ENCODE data around the gene ATAD2B.

ATAD2B gene

GRCh38 chr2:23836971-23837565 lies 89.9 kb downstream of the ATAD2B start:
- H4K91ac ChIP-seq (ENCODE audit: low read depth, low read length, poor library complexity) = no peak overlapping the region
- no peak overlapping the region for H3K4ac ChIP-seq (ENCODE audit: low read length)
- H3K27ac ChIP-seq (replicated peaks; ENCODE audit: low read length) = no peak overlapping the region
- no peak overlapping the region for H2AK5ac ChIP-seq (ENCODE audit: low read depth, low read length)
- no peak overlapping the region for H3K4me2 ChIP-seq (ENCODE audit: insufficient read depth, low read length, poor library complexity, severe bottlenecking)
- H3K27me3 ChIP-seq (ENCODE audit: control insufficient read depth in 3 of 3, insufficient read depth in 3 of 3, low read depth in 1 of 3, low read length in 3 of 3) = no peaks in the 10 kb centered on the region
- peaks cover 11 to 42% of the 10 kb centered on the region in 2 donors for H3K9me3 ChIP-seq (replicated peaks in 1 of 2; ENCODE audit: control insufficient read depth in 2 of 2, insufficient read depth in 1 of 2, low read depth in 1 of 2, low read length in 2 of 2)
- H3K14ac ChIP-seq (ENCODE audit: low read length) = no peak overlapping the region
- WGBS, 2 donors (ENCODE audit: extremely low coverage in 2 of 2, insufficient read length in 2 of 2, insufficient replicate concordance in 1 of 2) = no CpG with 5 or more reads among the region's 9 CpGs
- no peak overlapping the region for H3K9ac ChIP-seq (ENCODE audit: low read depth, low read length, poor library complexity)
- DNase-seq (ENCODE audit: low spot score) = no peak
- no peak overlapping the region for H2BK120ac ChIP-seq (ENCODE audit: low read depth, low read length)
- no peak overlapping the region for H2BK12ac ChIP-seq (ENCODE audit: low read length)
- peak overlapping the region in 1 of 2 donors; percentile 58 for H3K4me3 ChIP-seq (ENCODE audit: low read length in 2 of 2)
- H4K8ac ChIP-seq (ENCODE audit: low read depth, low read length) = no peak overlapping the region
- H3K18ac ChIP-seq (ENCODE audit: low read length) = no peak overlapping the region
- H2AFZ ChIP-seq (ENCODE audit: low read length) = no peak overlapping the region
- no peak overlapping the region for H2BK5ac ChIP-seq (ENCODE audit: low read length)
- no peaks in the 10 kb centered on the region for H3K4me1 ChIP-seq (ENCODE audit: control insufficient read depth in 2 of 2, insufficient read depth in 1 of 2, low read depth in 1 of 2, low read length in 2 of 2)
- H2BK15ac ChIP-seq (ENCODE audit: low read length) = no peak overlapping the region
- peak overlapping the region; percentile 85 for H3K23ac ChIP-seq (ENCODE audit: low read depth, low read length, poor library complexity)
- peaks cover 6% of the 10 kb centered on the region for H3K79me1 ChIP-seq (ENCODE audit: low read depth, low read length)
- H3K36me3 ChIP-seq (replicated peaks in 1 of 2; ENCODE audit: control insufficient read depth in 2 of 2, insufficient read depth in 2 of 2, low read length in 2 of 2) = peaks cover 11 to 43% of the 10 kb centered on the region in 2 donors

GRCh38 chr2:23836505-23836904 lies 90.4 kb downstream of the ATAD2B start:
- Histone ChIP-seq H3K36me3 (replicated peaks in 1 of 2; ENCODE audit: control insufficient read depth in 2 of 2, insufficient read depth in 2 of 2, low read length in 2 of 2) (peaks cover 11 to 43% of the 10 kb centered on the region in 2 donors), H2AK5ac (ENCODE audit: low read depth, low read length) (no peak overlapping the region), H3K9me3 (replicated peaks in 1 of 2; ENCODE audit: control insufficient read depth in 2 of 2, insufficient read depth in 1 of 2, low read depth in 1 of 2, low read length in 2 of 2) (peaks cover 11 to 42% of the 10 kb centered on the region in 2 donors), H2AFZ (ENCODE audit: low read length) (no peak overlapping the region), H2BK5ac (ENCODE audit: low read length) (no peak overlapping the region), H2BK120ac (ENCODE audit: low read depth, low read length) (no peak overlapping the region), H3K23ac (ENCODE audit: low read depth, low read length, poor library complexity) (no peak overlapping the region), H3K27ac (replicated peaks; ENCODE audit: low read length) (no peak overlapping the region), H4K8ac (ENCODE audit: low read depth, low read length) (no peak overlapping the region), H3K18ac (ENCODE audit: low read length) (no peak overlapping the region), H3K27me3 (ENCODE audit: control insufficient read depth in 3 of 3, insufficient read depth in 3 of 3, low read depth in 1 of 3, low read length in 3 of 3) (no peaks in the 10 kb centered on the region), H4K91ac (ENCODE audit: low read depth, low read length, poor library complexity) (no peak overlapping the region), H2BK12ac (ENCODE audit: low read length) (no peak overlapping the region), H3K9ac (ENCODE audit: low read depth, low read length, poor library complexity) (no peak overlapping the region), H3K4ac (ENCODE audit: low read length) (no peak overlapping the region), H3K14ac (ENCODE audit: low read length) (no peak overlapping the region), H3K4me3 (ENCODE audit: low read length in 2 of 2) (no peak overlapping the region), H2BK15ac (ENCODE audit: low read length) (no peak overlapping the region), H3K4me2 (ENCODE audit: insufficient read depth, low read length, poor library complexity, severe bottlenecking) (no peak overlapping the region), H3K79me1 (ENCODE audit: low read depth, low read length) (peaks cover 6% of the 10 kb centered on the region), H3K4me1 (ENCODE audit: control insufficient read depth in 2 of 2, insufficient read depth in 1 of 2, low read depth in 1 of 2, low read length in 2 of 2) (no peaks in the 10 kb centered on the region)
- DNase-seq (ENCODE audit: low spot score) = no peak
- no CpG with 5 or more reads among the region's 5 CpGs for WGBS, 2 donors (ENCODE audit: extremely low coverage in 2 of 2, insufficient read length in 2 of 2, insufficient replicate concordance in 1 of 2)

- H4K91ac ChIP-seq (ENCODE audit: low read depth, low read length, poor library complexity) = no peak overlapping the region
- no peak overlapping the region for H2BK15ac ChIP-seq (ENCODE audit: low read length)
- no peak overlapping the region for H2BK5ac ChIP-seq (ENCODE audit: low read length)
- H3K36me3 ChIP-seq (replicated peaks in 1 of 2; ENCODE audit: control insufficient read depth in 2 of 2, insufficient read depth in 2 of 2, low read length in 2 of 2) = peaks cover 9 to 38% of the 10 kb centered on the region in 2 donors
- DNase-seq (ENCODE audit: low spot score) = no peak
- H3K4me3 ChIP-seq (ENCODE audit: low read length in 2 of 2) = no peak overlapping the region
- peaks cover 6% of the 10 kb centered on the region for H3K79me1 ChIP-seq (ENCODE audit: low read depth, low read length)
- H3K9ac ChIP-seq (ENCODE audit: low read depth, low read length, poor library complexity) = no peak overlapping the region
- H2AFZ ChIP-seq (ENCODE audit: low read length) = no peak overlapping the region
- no peak overlapping the region for H3K4me2 ChIP-seq (ENCODE audit: insufficient read depth, low read length, poor library complexity, severe bottlenecking)
- no peak overlapping the region for H3K4ac ChIP-seq (ENCODE audit: low read length)
- H2AK5ac ChIP-seq (ENCODE audit: low read depth, low read length) = no peak overlapping the region
- no peak overlapping the region for H3K27ac ChIP-seq (replicated peaks; ENCODE audit: low read length)
- no peak overlapping the region for H4K8ac ChIP-seq (ENCODE audit: low read depth, low read length)
- H3K14ac ChIP-seq (ENCODE audit: low read length) = no peak overlapping the region
- H3K18ac ChIP-seq (ENCODE audit: low read length) = no peak overlapping the region
- no peak overlapping the region for H2BK12ac ChIP-seq (ENCODE audit: low read length)
- no peak overlapping the region for H2BK120ac ChIP-seq (ENCODE audit: low read depth, low read length)
- no peaks in the 10 kb centered on the region for H3K27me3 ChIP-seq (ENCODE audit: control insufficient read depth in 3 of 3, insufficient read depth in 3 of 3, low read depth in 1 of 3, low read length in 3 of 3)
- H3K9me3 ChIP-seq (replicated peaks in 1 of 2; ENCODE audit: control insufficient read depth in 2 of 2, insufficient read depth in 1 of 2, low read depth in 1 of 2, low read length in 2 of 2) = peaks cover 11 to 37% of the 10 kb centered on the region in 2 donors
- no peaks in the 10 kb centered on the region for H3K4me1 ChIP-seq (ENCODE audit: control insufficient read depth in 2 of 2, insufficient read depth in 1 of 2, low read depth in 1 of 2, low read length in 2 of 2)
- no peak overlapping the region for H3K23ac ChIP-seq (ENCODE audit: low read depth, low read length, poor library complexity)
- WGBS, 2 donors (ENCODE audit: extremely low coverage in 2 of 2, insufficient read length in 2 of 2, insufficient replicate concordance in 1 of 2) = no CpG with 5 or more reads among the region's 9 CpGs
Measured at GRCh38 chr2:23835988-23836387, 90.9 kb downstream of the ATAD2B start.

- no peak overlapping the region for H2AFZ ChIP-seq (ENCODE audit: low read length)
- H2BK15ac ChIP-seq (ENCODE audit: low read length) = no peak overlapping the region
- no peak overlapping the region for H2BK5ac ChIP-seq (ENCODE audit: low read length)
- H3K9me3 ChIP-seq (replicated peaks in 1 of 2; ENCODE audit: control insufficient read depth in 2 of 2, insufficient read depth in 1 of 2, low read depth in 1 of 2, low read length in 2 of 2) = peaks cover 11 to 31% of the 10 kb centered on the region in 2 donors
- no peak overlapping the region for H2BK12ac ChIP-seq (ENCODE audit: low read length)
- H4K8ac ChIP-seq (ENCODE audit: low read depth, low read length) = no peak overlapping the region
- no CpG with 5 or more reads among the region's 5 CpGs for WGBS, 2 donors (ENCODE audit: extremely low coverage in 2 of 2, insufficient read length in 2 of 2, insufficient replicate concordance in 1 of 2)
- H3K4me2 ChIP-seq (ENCODE audit: insufficient read depth, low read length, poor library complexity, severe bottlenecking) = no peak overlapping the region
- H2BK120ac ChIP-seq (ENCODE audit: low read depth, low read length) = no peak overlapping the region
- DNase-seq (ENCODE audit: low spot score) = no peak
- H3K79me1 ChIP-seq (ENCODE audit: low read depth, low read length) = peaks cover 6% of the 10 kb centered on the region
- no peaks in the 10 kb centered on the region for H3K4me1 ChIP-seq (ENCODE audit: control insufficient read depth in 2 of 2, insufficient read depth in 1 of 2, low read depth in 1 of 2, low read length in 2 of 2)
- H3K4ac ChIP-seq (ENCODE audit: low read length) = no peak overlapping the region
- no peak overlapping the region for H4K91ac ChIP-seq (ENCODE audit: low read depth, low read length, poor library complexity)
- H3K27ac ChIP-seq (replicated peaks; ENCODE audit: low read length) = no peak overlapping the region
- H3K4me3 ChIP-seq (ENCODE audit: low read length in 2 of 2) = no peak overlapping the region
- no peak overlapping the region for H3K18ac ChIP-seq (ENCODE audit: low read length)
- H2AK5ac ChIP-seq (ENCODE audit: low read depth, low read length) = no peak overlapping the region
- no peak overlapping the region for H3K14ac ChIP-seq (ENCODE audit: low read length)
- no peak overlapping the region for H3K9ac ChIP-seq (ENCODE audit: low read depth, low read length, poor library complexity)
- no peak overlapping the region for H3K23ac ChIP-seq (ENCODE audit: low read depth, low read length, poor library complexity)
- H3K36me3 ChIP-seq (replicated peaks in 1 of 2; ENCODE audit: control insufficient read depth in 2 of 2, insufficient read depth in 2 of 2, low read length in 2 of 2) = peaks cover 9 to 32% of the 10 kb centered on the region in 2 donors
- H3K27me3 ChIP-seq (ENCODE audit: control insufficient read depth in 3 of 3, insufficient read depth in 3 of 3, low read depth in 1 of 3, low read length in 3 of 3) = no peaks in the 10 kb centered on the region
Measured at GRCh38 chr2:23835423-23835822, 91.5 kb downstream of the ATAD2B start.

All from neuronal stem cell (in vitro differentiated cells).